Muscle of arm (tissue), 12 donors: ENCODE measurements around the gene ADORA2A. TPM values are rescaled to one million over a fixed set of nuclear protein-coding genes. Genes with fewer than 3 reads are reported as not detected.
"Not testable (repeated sequence)": the region's sequence is repeated elsewhere in the genome, so short reads cannot be mapped to it uniquely, and the experiment has no call there.

ENCODE experiments used
- DNase-seq: peaks from one replicate; pipeline ENCODE4 v3.0.0-alpha.2; 2013
- polyA plus RNA-seq, 12 donors: library from polyadenylated mRNA; unstranded; fragments of 120-200 nt; gene quantifications; one replicate each; pipeline ENCODE4 v1.2.1, GENCODE V29; 2013; ENCODE audit not compliant: insufficient read length in 12 of 12

Gene ADORA2A
- polyA plus RNA-seq, 12 donors: 5.9 to 28.9 (median 9.9) TPM; not detected in 1

GRCh38 chr22:24482998-24483397 lies 55.6 kb downstream of the ADORA2A start:
- no peak for DNase-seq

GRCh38 chr22:24483976-24484545 lies 56.7 kb downstream of the ADORA2A start:
- DNase-seq: no peak

- DNase-seq: no peak
Measured at GRCh38 chr22:24485170-24485569, 57.8 kb downstream of the ADORA2A start.

- DNase-seq: no peak
Measured at GRCh38 chr22:24485608-24486007, 58.2 kb downstream of the ADORA2A start.

GRCh38 chr22:24486501-24486921 lies 59.1 kb downstream of the ADORA2A start:
- DNase-seq: no peak

- no peak for DNase-seq
Measured at GRCh38 chr22:24489011-24489410, 61.6 kb downstream of the ADORA2A start.

- DNase-seq: not testable (repeated sequence)
Measured at GRCh38 chr22:24489434-24489833, 62.0 kb downstream of the ADORA2A start.

Other genes starting within 250 kb of the ADORA2A start
- 1 to 10 TPM in 2 of 12 donors, under 1 TPM in 9, not detected in 1; 0.32 to 3.0 (median 0.62) TPM for gene SUSD2, start 246.1 kb upstream of the ADORA2A start, polyA plus RNA-seq
- 10 to 100 TPM in 7 of 12 donors, 1 to 10 TPM in 4, not detected in 1; 7.8 to 24.2 (median 12.0) TPM for gene GGT5, start 182.5 kb upstream of the ADORA2A start, polyA plus RNA-seq
- 10 to 100 TPM in 11 of 12 donors, not detected in 1; 26.3 to 52.4 (median 29.6) TPM for gene SPECC1L, start 156.8 kb upstream of the ADORA2A start, polyA plus RNA-seq
- gene UPB1, start 67.7 kb downstream of the ADORA2A start, polyA plus RNA-seq: 1 to 10 TPM in 2 of 12 donors, under 1 TPM in 8, not detected in 2; 0.28 to 1.2 (median 0.65) TPM
- gene GUCD1, start 127.5 kb downstream of the ADORA2A start, polyA plus RNA-seq: 10 to 100 TPM in 11 of 12 donors, not detected in 1; 41.4 to 78.1 (median 67.6) TPM
- gene SNRPD3, start 128.4 kb downstream of the ADORA2A start, polyA plus RNA-seq: 100 to 1,000 TPM in 10 of 12 donors, 10 to 100 TPM in 1, not detected in 1; 90.5 to 173 (median 111) TPM
- 10 to 100 TPM in 3 of 12 donors, 1 to 10 TPM in 8, not detected in 1; 4.9 to 15.5 (median 8.2) TPM for gene LRRC75B, start 165.5 kb downstream of the ADORA2A start, polyA plus RNA-seq
- gene GGT1, start 175.6 kb downstream of the ADORA2A start, polyA plus RNA-seq: 10 to 100 TPM in 1 of 12 donors, 1 to 10 TPM in 10, not detected in 1; 2.0 to 19.7 (median 3.3) TPM